GM12891 (cell line): ENCODE data around the gene SP100.
"Not testable (repeated sequence)": the region's sequence is repeated elsewhere in the genome, so short reads cannot be mapped to it uniquely, and the experiment has no call there.

ENCODE experiments used
- PAX5 ChIP-seq: IDR thresholded peaks from 2 replicates; pipeline ENCODE4 v1.6.1; 2011; ENCODE audit warnings: low read length, moderate library complexity, mild to moderate bottlenecking; ENCODE audit not compliant: insufficient read depth, severe bottlenecking
- POLR2A ChIP-seq: IDR thresholded peaks from 2 replicates; pipeline ENCODE4 v1.6.1; 2011; ENCODE audit warnings: low read depth, low read length, control low read depth
- POLR2AphosphoS5 ChIP-seq: IDR thresholded peaks from 2 replicates; pipeline ENCODE4 v1.6.1; 2011; ENCODE audit warnings: low read depth, low read length, control low read depth
- POU2F2 ChIP-seq: IDR thresholded peaks from 2 replicates; pipeline ENCODE4 v1.6.1; 2011; ENCODE audit warnings: low read depth, mild to moderate bottlenecking, control low read depth, low read length, moderate library complexity
- SPI1 ChIP-seq: IDR thresholded peaks from 2 replicates; pipeline ENCODE4 v1.6.1; 2011; ENCODE audit warnings: low read depth, low read length, control low read depth
- TAF1 ChIP-seq: IDR thresholded peaks from 2 replicates; pipeline ENCODE4 v1.6.1; 2011; ENCODE audit warnings: low read depth, low read length, control low read depth

DNA sequence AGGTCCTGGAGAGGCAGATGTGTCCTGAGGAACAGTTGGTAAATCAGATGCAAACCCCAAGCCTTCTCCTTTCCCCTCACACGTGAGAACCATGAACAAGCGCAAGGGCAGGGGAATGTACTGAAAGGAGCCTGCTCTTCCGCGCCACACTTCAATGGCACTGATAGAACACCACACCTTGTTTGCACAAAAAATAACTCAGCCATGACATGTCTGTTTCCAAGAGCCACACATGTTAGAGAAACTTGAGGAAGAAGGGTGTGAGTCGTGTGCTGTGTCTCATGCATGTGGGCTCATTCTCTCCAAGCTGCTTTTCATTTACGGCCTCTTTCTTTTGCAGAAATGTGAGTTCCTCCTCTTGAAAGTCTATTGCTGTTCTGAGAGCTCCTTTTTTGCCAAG is 15.0 kb upstream of the SP100 start:
- TF ChIP-seq POLR2A, POLR2AphosphoS5, PAX5, TAF1, SPI1, POU2F2: not testable (repeated sequence)
